Measurements from ENCODE around the gene CLK3.
A peak's percentile ranks its signal among the peaks of the same experiment; 100 is the strongest.
"Not testable (repeated sequence)": the region's sequence is repeated elsewhere in the genome, so short reads cannot be mapped to it uniquely, and the experiment has no call there.

CLK3 gene

GRCh38 chr15:74615508-74616365 lies at the start of gene CLK3:
TSS of gene CLK3 (plus strand) at chr15:74615836. CDS start at chr15:74619197, 3,361 bp downstream.
- peak; percentile 95 for DNase-seq (ENCODE audit: low spot score)

- DNase-seq (ENCODE audit: low spot score) = no peak
These were observed 47.0 kb upstream of the CLK3 start for GRCh38 chr15:74568594-74568993.

- DNase-seq (ENCODE audit: low spot score) = no peak
These were observed 45.9 kb upstream of the CLK3 start for GRCh38 chr15:74569731-74570070.

GRCh38 chr15:74571191-74571590 lies 44.4 kb upstream of the CLK3 start:
- DNase-seq (ENCODE audit: low spot score) = no peak

GRCh38 chr15:74573987-74574386 lies 41.6 kb upstream of the CLK3 start:
- no peak for DNase-seq (ENCODE audit: low spot score)

- no peak for DNase-seq (ENCODE audit: low spot score)
These were observed 37.1 kb upstream of the CLK3 start for GRCh38 chr15:74578496-74578994.

GRCh38 chr15:74579001-74579400 lies 36.6 kb upstream of the CLK3 start:
- DNase-seq (ENCODE audit: low spot score) = no peak

- DNase-seq (ENCODE audit: low spot score) = no peak
These were observed 34.9 kb upstream of the CLK3 start for GRCh38 chr15:74580538-74581350.

- no peak for DNase-seq (ENCODE audit: low spot score)
These were observed 31.4 kb upstream of the CLK3 start for GRCh38 chr15:74584204-74584603.

- DNase-seq (ENCODE audit: low spot score) = no peak
These were observed 30.9 kb upstream of the CLK3 start for GRCh38 chr15:74584779-74585178.

- DNase-seq (ENCODE audit: low spot score) = no peak
These were observed 30.4 kb upstream of the CLK3 start for GRCh38 chr15:74585191-74585590.

- no peak for DNase-seq (ENCODE audit: low spot score)
These were observed 29.8 kb upstream of the CLK3 start for GRCh38 chr15:74585857-74586256.

- DNase-seq (ENCODE audit: low spot score) = no peak
These were observed 25.8 kb upstream of the CLK3 start for GRCh38 chr15:74589826-74590225.

GRCh38 chr15:74592222-74592621 lies 23.4 kb upstream of the CLK3 start:
- no peak for DNase-seq (ENCODE audit: low spot score)

GRCh38 chr15:74593122-74593521 lies 22.5 kb upstream of the CLK3 start:
- DNase-seq (ENCODE audit: low spot score) = no peak

- no peak for DNase-seq (ENCODE audit: low spot score)
These were observed 21.2 kb upstream of the CLK3 start for GRCh38 chr15:74594455-74594854.

GRCh38 chr15:74595271-74595670 lies 20.4 kb upstream of the CLK3 start:
- no peak for DNase-seq (ENCODE audit: low spot score)

- not testable (repeated sequence) for DNase-seq (ENCODE audit: low spot score)
These were observed 18.9 kb upstream of the CLK3 start for GRCh38 chr15:74596736-74597135.

- DNase-seq (ENCODE audit: low spot score) = not testable (repeated sequence)
These were observed 18.4 kb upstream of the CLK3 start for GRCh38 chr15:74597146-74597705.

- DNase-seq (ENCODE audit: low spot score) = peak; percentile 90
These were observed 17.4 kb upstream of the CLK3 start for GRCh38 chr15:74598126-74598842.

GRCh38 chr15:74599156-74599555 lies 16.5 kb upstream of the CLK3 start:
- no peak for DNase-seq (ENCODE audit: low spot score)
